ENCODE data around the gene PRSS23.

PRSS23 gene

DNA sequence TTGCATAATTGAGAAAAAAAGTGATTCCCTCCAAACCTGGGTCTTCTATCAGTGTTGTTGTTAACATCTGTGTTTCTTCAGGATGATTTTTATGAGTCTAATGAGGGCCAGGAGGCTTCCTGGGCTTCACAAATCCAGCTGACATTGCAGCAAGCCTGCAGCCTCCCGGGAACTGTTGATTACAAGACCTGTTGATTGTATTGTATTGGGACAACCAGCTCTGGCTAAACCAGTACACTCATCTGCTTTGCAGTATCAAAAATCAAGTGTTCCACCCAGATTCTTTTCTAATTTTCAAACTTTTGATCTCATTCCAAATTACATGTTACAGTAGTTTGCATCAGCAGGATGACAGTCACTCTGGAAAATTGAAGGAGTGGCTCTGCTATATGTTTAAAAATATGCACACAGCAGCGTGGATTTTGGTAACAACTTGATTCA is 16.1 kb upstream of the PRSS23 start:
- DNase-seq (ENCODE audit: low read depth in 1 of 2, low spot score in 1 of 2): no peak
- Histone ChIP-seq H3K27me3 (ENCODE audit: insufficient read depth, poor library complexity, severe bottlenecking) (peaks cover 8% of the 10 kb centered on the region), H3K27ac (replicated peaks) (no peak overlapping the region), H3K4me3 (replicated peaks; ENCODE audit: insufficient read depth, low read length) (no peak overlapping the region)
- TF ChIP-seq POLR2AphosphoS5 (IDR thresholded peaks at IDR 0.05; ENCODE audit: low read depth): no peak
- TF ChIP-seq, protein P1, sequence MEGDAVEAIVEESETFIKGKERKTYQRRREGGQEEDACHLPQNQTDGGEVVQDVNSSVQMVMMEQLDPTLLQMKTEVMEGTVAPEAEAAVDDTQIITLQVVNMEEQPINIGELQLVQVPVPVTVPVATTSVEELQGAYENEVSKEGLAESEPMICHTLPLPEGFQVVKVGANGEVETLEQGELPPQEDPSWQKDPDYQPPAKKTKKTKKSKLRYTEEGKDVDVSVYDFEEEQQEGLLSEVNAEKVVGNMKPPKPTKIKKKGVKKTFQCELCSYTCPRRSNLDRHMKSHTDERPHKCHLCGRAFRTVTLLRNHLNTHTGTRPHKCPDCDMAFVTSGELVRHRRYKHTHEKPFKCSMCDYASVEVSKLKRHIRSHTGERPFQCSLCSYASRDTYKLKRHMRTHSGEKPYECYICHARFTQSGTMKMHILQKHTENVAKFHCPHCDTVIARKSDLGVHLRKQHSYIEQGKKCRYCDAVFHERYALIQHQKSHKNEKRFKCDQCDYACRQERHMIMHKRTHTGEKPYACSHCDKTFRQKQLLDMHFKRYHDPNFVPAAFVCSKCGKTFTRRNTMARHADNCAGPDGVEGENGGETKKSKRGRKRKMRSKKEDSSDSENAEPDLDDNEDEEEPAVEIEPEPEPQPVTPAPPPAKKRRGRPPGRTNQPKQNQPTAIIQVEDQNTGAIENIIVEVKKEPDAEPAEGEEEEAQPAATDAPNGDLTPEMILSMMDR (IDR thresholded peaks at IDR 0.05; ENCODE audit: insufficient read depth, low read length): no peak
- TF ChIP-seq, protein P2, sequence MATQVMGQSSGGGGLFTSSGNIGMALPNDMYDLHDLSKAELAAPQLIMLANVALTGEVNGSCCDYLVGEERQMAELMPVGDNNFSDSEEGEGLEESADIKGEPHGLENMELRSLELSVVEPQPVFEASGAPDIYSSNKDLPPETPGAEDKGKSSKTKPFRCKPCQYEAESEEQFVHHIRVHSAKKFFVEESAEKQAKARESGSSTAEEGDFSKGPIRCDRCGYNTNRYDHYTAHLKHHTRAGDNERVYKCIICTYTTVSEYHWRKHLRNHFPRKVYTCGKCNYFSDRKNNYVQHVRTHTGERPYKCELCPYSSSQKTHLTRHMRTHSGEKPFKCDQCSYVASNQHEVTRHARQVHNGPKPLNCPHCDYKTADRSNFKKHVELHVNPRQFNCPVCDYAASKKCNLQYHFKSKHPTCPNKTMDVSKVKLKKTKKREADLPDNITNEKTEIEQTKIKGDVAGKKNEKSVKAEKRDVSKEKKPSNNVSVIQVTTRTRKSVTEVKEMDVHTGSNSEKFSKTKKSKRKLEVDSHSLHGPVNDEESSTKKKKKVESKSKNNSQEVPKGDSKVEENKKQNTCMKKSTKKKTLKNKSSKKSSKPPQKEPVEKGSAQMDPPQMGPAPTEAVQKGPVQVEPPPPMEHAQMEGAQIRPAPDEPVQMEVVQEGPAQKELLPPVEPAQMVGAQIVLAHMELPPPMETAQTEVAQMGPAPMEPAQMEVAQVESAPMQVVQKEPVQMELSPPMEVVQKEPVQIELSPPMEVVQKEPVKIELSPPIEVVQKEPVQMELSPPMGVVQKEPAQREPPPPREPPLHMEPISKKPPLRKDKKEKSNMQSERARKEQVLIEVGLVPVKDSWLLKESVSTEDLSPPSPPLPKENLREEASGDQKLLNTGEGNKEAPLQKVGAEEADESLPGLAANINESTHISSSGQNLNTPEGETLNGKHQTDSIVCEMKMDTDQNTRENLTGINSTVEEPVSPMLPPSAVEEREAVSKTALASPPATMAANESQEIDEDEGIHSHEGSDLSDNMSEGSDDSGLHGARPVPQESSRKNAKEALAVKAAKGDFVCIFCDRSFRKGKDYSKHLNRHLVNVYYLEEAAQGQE (IDR thresholded peaks at IDR 0.05; ENCODE audit: insufficient replicate concordance, low read depth): no peak
- TF ChIP-seq SPI1 (IDR thresholded peaks at IDR 0.05; ENCODE audit: borderline replicate concordance, low read depth): no peak
- TF ChIP-seq GABPA (IDR thresholded peaks at IDR 0.05; ENCODE audit: low read depth): no peak

DNA sequence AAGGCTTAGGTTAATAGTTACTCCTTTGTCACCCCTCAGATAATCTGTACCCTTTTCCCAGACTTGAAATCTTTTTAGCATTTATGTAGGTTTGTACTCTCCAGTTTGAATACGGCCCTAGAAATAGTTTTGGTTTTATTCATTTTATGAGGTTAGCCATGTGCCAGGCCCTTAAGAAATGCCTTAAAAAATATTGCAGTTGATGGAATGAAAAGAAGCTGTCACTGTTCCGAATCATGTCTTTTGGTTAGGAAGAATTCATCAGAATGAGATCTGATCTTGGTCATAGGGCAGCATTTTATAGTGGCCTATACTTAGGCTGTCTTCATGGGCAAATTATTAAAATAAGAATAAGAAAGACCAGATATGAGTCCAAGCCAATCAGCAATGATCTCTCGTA is 14.8 kb upstream of the PRSS23 start:
- Histone ChIP-seq H3K27ac (replicated peaks) (no peak overlapping the region), H3K27me3 (ENCODE audit: insufficient read depth, poor library complexity, severe bottlenecking) (peaks cover 3% of the 10 kb centered on the region), H3K4me3 (replicated peaks; ENCODE audit: insufficient read depth, low read length) (no peak overlapping the region)
- no peak for DNase-seq (ENCODE audit: low read depth in 1 of 2, low spot score in 1 of 2)
- TF ChIP-seq, protein P1 (IDR thresholded peaks at IDR 0.05; ENCODE audit: insufficient read depth, low read length): no peak
- no peak for TF ChIP-seq POLR2AphosphoS5 (IDR thresholded peaks at IDR 0.05; ENCODE audit: low read depth)
- TF ChIP-seq GABPA (IDR thresholded peaks at IDR 0.05; ENCODE audit: low read depth): no peak
- TF ChIP-seq, protein P2 (IDR thresholded peaks at IDR 0.05; ENCODE audit: insufficient replicate concordance, low read depth): no peak
- TF ChIP-seq SPI1 (IDR thresholded peaks at IDR 0.05; ENCODE audit: borderline replicate concordance, low read depth): no peak

- TF ChIP-seq POLR2AphosphoS5 (IDR thresholded peaks at IDR 0.05; ENCODE audit: low read depth) (no peak), GABPA (IDR thresholded peaks at IDR 0.05; ENCODE audit: low read depth) (no peak), SPI1 (IDR thresholded peaks at IDR 0.05; ENCODE audit: borderline replicate concordance, low read depth) (no peak)
- TF ChIP-seq, protein P2 (IDR thresholded peaks at IDR 0.05; ENCODE audit: insufficient replicate concordance, low read depth): no peak
- TF ChIP-seq, protein P1 (IDR thresholded peaks at IDR 0.05; ENCODE audit: insufficient read depth, low read length): no peak
- no peak for DNase-seq (ENCODE audit: low read depth in 1 of 2, low spot score in 1 of 2)
- Histone ChIP-seq H3K4me3 (replicated peaks; ENCODE audit: insufficient read depth, low read length) (no peak overlapping the region), H3K27me3 (ENCODE audit: insufficient read depth, poor library complexity, severe bottlenecking) (peaks cover 3% of the 10 kb centered on the region), H3K27ac (replicated peaks) (no peak overlapping the region)
Observed at GRCh38 chr11:86787018-86787536, 13.3 kb upstream of the PRSS23 start.

Data from HL-60 (cell line).